GM19395 (cell line): ENCODE measurements around the gene CSNK2A2.
A peak's percentile ranks its signal among the peaks of the same experiment; 100 is the strongest.

Experiments used
- ATAC-seq: cut with Tn5 transposase; IDR thresholded peaks from one replicate; pipeline ENCODE4 v1.9.1; 2021; ENCODE audit warnings: mild to moderate bottlenecking, moderate library complexity; ENCODE audit not compliant: unreplicated experiment

Gene CSNK2A2

DNA sequence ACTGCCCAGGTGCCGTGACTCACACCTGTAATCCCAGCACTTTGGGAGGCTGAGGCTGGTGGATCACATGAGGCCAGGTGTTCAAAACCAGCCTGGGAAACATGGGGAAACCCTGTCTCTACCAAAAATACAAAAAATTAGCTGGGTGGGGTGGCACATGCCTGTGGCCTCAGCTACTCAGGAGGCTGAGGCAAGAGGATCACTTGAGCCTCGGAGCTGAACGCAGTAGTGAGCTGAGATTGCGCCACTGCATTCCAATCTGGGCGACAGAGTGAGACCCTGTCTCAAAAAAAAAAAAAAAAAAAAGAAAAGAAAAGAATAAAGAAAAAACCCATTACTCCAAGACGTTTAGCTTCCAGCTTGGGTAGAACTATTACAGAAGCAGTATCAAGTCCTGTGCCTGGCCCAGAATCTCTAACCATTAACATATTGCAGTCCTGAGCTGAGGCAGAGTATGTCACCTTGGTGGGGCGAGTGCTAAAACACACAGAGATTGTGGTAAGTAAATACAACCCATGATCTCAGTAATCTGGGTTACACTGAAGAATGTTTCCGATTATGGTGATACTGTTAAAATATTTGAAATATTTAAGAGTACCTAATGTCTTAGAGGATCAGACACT lies 45.5 kb downstream of the CSNK2A2 start:
- no peak for ATAC-seq

DNA sequence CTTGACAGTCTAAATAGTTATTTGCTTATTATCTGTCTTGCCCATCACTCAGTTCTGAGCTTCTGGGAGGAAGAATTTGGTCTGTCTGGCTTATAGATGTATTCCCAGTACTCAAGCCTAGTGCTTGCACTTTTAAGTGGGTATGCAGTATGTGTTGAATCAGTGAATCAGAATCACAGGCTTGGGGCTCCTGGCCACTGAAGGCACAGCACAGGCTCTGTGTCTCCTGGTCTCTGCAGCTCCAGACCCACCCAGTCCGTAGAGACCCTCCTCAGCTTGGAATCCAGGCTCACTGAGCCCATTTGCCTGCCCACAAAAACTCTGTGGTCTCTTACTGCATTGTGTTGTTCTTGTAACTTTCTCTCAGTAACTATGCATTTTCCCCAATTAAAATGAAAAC lies 49.4 kb downstream of the CSNK2A2 start:
- no peak for ATAC-seq

DNA sequence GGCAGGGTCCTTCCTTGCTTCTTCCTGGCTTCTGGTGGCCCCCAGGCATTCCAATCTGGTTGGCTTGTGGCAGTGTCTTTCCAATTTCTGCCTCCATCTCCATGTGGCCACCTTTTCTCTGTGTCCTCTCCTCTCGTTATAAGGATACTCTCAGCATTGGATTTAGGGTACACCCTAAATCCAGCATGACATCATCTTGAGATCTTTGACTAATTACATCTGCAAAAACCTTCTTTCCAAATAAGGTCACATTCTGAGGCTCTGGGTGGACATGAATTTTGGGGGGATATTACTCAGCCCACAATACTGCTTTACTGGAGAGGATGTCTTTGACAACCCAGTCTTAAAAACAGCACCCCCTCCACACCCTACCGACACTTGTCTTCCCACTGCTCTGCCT lies 49.8 kb downstream of the CSNK2A2 start:
- no peak for ATAC-seq

GRCh38 chr16:58138852-58139251 lies 59.1 kb downstream of the CSNK2A2 start:
- no peak for ATAC-seq

DNA sequence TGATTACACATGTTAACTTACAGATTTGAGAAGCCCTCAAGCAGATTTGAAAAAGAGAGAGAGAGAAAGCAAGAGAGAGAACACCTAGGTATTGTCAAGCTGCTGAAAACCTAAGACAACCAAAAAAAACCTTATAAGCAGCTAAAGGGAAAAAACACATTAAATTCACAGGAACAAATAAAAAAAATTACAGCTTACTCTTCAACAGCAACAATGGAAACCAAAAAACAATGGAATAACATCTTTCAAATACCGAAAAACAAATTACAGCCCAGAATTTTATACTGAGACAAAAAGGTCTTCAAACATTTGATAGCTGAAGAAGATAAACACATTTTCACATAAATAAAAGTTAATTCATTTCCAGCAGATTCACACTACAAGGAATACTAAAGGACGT lies 60.3 kb downstream of the CSNK2A2 start:
- no peak for ATAC-seq

DNA sequence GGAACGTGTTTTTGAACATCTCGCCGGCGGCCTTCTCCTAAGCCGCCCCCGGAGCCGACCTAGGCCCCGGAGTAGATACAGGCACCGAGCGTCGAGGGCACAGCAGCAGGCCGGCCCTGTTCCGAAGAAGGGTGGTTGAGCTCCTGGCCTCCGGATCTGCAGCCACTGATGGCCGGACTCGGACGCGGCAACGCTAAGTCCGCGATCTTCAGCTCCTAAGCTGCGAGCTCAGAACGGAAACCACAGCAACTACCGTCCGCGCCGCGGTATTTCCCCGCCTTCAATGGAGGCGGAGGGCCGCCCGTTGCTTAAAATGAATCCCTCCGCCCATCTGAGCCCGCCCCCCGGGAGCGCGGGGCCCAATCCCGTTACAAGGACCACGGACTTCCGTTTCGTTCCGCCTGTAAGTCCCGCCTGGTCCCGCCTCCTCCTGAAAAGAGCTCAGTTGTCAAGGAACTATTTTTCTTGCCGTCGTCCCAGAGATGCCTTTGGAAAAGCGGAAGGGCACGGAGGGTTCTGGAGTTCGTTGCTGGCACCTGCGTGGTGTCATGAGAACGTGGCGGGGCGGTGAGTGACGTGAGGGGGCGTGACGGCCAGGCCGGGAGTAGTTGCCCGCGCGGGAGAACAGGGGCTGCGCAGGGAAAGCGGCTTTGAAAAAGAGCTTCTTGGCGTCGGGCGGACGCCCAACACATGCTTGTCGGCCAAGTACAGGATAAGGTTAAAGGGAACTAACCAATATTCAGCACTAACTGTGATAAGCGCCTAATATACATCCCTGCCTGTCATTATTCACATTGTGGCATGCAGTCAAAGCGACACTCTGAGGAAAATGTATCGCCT lies 68.6 kb downstream of the CSNK2A2 start, which contains the start of gene CFAP20:
TSS of gene CFAP20 (minus strand) at position 285 of the 840 bp plus-strand sequence. CDS start at position 19, 266 bp downstream.
- ATAC-seq: peak; percentile 88

DNA sequence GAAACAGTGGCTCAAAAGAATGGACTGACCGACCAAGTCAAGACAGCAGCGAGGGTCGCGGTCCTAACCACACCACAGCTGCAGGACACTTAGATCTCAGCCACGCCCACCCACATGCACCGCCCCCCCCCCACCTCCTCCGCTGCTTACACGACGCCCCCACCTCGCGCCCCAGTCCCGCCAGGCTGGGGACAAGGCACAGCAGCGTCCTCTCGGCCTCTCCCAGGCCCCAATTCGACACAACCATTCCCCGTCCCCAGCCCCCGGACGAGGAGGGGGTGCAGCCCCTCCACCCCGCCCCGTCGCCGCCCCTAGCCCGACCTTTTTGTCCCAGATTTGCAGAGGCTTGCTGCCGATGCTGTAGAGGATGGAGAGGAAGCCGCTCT lies 69.2 kb downstream of the CSNK2A2 start:
- peak; percentile 0 for ATAC-seq

- no peak for ATAC-seq
Observed at GRCh38 chr16:58128181-58128631, 69.7 kb downstream of the CSNK2A2 start.

- no peak for ATAC-seq
Observed at GRCh38 chr16:58127634-58128033, 70.3 kb downstream of the CSNK2A2 start.

- no peak for ATAC-seq
Observed at GRCh38 chr16:58127033-58127556, 70.8 kb downstream of the CSNK2A2 start.

- ATAC-seq: no peak
Observed at GRCh38 chr16:58126451-58126961, 71.4 kb downstream of the CSNK2A2 start.

- no peak for ATAC-seq
Observed at GRCh38 chr16:58125781-58126335, 72.0 kb downstream of the CSNK2A2 start.

DNA sequence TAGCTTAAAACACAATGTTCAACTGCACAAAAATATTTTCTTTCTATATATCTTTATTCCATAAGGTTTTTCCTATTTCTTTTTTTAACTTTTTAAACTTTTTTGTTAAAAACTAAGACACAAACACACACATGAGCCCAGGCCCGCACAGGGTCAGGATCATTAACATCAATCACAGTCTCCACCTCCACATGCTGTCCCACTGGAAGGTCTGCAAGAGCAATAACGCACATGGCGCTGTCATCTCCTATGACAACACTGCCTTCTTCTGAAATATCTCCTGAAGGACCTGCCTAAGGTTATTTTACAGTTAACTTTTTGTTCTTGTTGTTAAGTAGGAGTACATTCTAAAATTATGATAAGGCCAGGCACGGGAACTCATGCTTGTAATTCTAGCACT lies 72.9 kb downstream of the CSNK2A2 start:
- ATAC-seq: no peak

DNA sequence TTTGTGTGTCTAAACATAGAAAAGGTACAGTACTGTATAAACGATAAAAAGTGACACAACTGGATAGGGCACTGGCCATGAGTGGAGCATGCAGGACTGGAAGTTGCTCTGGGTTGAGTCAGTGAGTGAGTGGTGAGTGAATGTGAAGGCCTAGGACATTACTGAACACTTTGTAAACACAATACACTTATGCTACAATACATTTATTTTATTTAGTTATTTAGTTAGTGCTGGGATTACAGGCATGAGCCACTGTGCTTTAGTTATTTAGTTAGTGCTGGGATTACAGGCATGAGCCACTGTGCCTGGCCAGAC lies 73.3 kb downstream of the CSNK2A2 start:
- no peak for ATAC-seq

GRCh38 chr16:58123896-58124600 lies 73.9 kb downstream of the CSNK2A2 start:
- no peak for ATAC-seq

GRCh38 chr16:58121132-58121531 lies 76.8 kb downstream of the CSNK2A2 start:
- ATAC-seq: no peak

DNA sequence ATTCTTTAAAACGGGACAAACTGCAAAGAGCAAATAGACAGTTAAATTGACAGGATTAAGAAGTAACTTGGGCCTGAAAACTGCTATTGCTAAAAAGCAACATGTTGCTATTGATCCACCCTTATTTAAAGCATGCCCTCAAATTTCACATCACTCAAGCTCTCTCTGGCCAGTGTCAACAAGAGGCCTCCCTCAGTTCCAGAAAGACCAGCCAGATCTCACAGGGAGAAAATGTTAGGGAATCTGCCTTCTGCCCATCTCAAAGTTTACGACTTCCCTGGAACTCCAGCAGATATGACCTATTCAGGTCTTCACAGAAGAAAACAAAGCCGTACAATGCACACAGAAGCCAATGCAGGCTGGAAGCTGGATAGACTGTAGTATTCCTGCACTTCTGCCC lies 77.7 kb downstream of the CSNK2A2 start:
- no peak for ATAC-seq

DNA sequence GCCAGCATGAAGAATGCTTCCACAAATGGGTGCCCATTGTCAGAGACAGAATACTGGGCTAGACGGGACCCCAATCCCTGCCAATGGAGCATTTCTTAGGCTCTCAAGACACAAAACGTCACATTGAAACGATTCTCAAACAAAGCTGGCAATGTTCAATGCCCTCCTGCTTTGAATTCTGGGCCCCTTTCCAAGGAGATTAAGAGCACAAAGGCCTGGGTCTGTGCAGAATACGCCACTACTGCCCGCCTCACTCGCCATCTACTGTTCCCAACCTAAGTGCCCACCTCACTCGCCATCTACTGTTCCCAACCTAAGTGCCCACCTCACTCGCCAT lies 78.4 kb downstream of the CSNK2A2 start:
- no peak for ATAC-seq

DNA sequence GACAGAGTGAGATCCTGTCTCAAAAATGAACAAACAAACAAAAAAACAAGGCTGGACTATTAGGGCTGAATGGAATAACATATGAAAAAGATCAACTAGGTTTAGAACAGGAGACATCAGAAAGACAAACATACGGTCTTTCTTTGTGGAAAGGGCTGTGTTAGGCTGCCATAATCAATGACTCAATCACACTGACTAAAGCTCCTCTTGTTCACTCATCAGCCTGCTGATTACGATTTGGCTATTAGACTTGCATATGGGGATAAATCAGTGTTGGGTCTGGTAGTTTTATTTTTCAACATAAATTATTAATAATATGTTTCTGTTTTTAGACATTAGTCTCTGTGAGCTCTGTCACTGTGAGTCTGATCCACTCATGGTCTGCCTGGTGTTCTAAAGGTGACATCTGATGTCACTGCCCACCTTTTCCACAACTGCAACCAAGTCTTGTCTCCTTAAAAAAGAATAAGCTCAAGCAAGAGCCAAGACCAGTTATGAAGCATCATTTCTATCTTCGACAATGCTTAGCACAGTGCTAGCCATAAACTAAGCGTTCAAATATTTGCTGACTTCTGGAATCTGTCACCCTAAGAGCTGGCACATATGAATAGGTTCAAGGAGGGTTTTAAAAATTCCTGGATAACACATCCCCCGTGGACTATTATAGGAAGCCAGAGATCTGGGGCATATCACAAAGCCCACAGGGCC lies 79.0 kb downstream of the CSNK2A2 start:
- ATAC-seq: no peak

DNA sequence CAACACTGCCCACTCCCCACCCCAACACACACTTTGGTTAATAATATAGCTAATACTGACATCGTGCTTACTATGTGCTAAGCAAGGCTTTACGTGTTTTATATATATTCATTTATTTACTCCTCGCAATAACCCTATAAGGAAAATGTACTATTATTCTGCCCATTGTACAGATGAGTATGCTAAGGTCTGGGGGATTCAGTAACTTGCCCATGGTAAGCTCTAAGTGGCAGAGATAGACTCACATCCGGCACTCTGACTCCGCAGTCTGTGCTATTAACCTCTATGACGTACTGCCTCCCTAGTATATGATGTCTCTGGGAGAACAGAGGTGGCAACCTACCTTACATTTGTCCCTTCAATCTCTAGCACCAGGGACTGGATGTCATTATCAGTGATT lies 81.4 kb downstream of the CSNK2A2 start:
- no peak for ATAC-seq

- ATAC-seq: no peak
Observed at GRCh38 chr16:58116081-58116480, 81.8 kb downstream of the CSNK2A2 start.
